ENCODE data around the gene NNT.

- TF ChIP-seq CTCF (IDR thresholded peaks at IDR 0.05), result no peak
- TF ChIP-seq POLR2A (IDR thresholded peaks at IDR 0.05), result no peak
Observed at GRCh38 chr5:43687275-43687674, 84.3 kb downstream of the NNT start.
